Femur (tissue), 1 donor: Measurements from ENCODE around the gene DIS3.
"Not testable (repeated sequence)": the region's sequence is repeated elsewhere in the genome, so short reads cannot be mapped to it uniquely, and the experiment has no call there.

Experiments used
- DNase-seq: peaks from one replicate; pipeline ENCODE4 v3.0.0-alpha.2; 2017

DIS3 gene

GRCh38 chr13:72781451-72782439, at the start of gene DIS3, which contains the start of gene PIBF1:
Gene DIS3 (minus strand): TSS chr13:72781900. CDS start chr13:72781832, 68 bp downstream.
Gene PIBF1 (plus strand): TSS chr13:72782133. CDS start chr13:72783470, 1,337 bp downstream.
- DNase-seq = peak; percentile 99

- DNase-seq = no peak
These were observed 42.0 kb upstream of the DIS3 start for GRCh38 chr13:72823724-72824123.

- no peak for DNase-seq
These were observed 41.4 kb upstream of the DIS3 start for GRCh38 chr13:72823081-72823480.

GRCh38 chr13:72820898-72821279, 39.2 kb upstream of the DIS3 start:
- no peak for DNase-seq

- DNase-seq = no peak
These were observed 38.6 kb upstream of the DIS3 start for GRCh38 chr13:72820156-72820897.

GRCh38 chr13:72808917-72809500, 27.3 kb upstream of the DIS3 start:
- no peak for DNase-seq

GRCh38 chr13:72806514-72806913, 24.8 kb upstream of the DIS3 start:
- DNase-seq = not testable (repeated sequence)

GRCh38 chr13:72805676-72806346, 24.1 kb upstream of the DIS3 start:
- DNase-seq = no peak

- no peak for DNase-seq
These were observed 22.6 kb upstream of the DIS3 start for GRCh38 chr13:72804301-72804700.

- DNase-seq = no peak
These were observed 17.1 kb upstream of the DIS3 start for GRCh38 chr13:72798817-72799216.

GRCh38 chr13:72792640-72793039, 10.9 kb upstream of the DIS3 start:
- no peak for DNase-seq

- no peak for DNase-seq
These were observed 7.1 kb upstream of the DIS3 start for GRCh38 chr13:72788831-72789230.

GRCh38 chr13:72784679-72785078, 3.0 kb upstream of the DIS3 start:
- DNase-seq = not testable (repeated sequence)

- DNase-seq = peak; percentile 25
These were observed 1.0 kb upstream of the DIS3 start for GRCh38 chr13:72782717-72783116.

GRCh38 chr13:72774019-72774418, 7.7 kb downstream of the DIS3 start:
- DNase-seq = no peak

GRCh38 chr13:72763411-72763810, 18.3 kb downstream of the DIS3 start:
- no peak for DNase-seq

- DNase-seq = no peak
These were observed 21.5 kb downstream of the DIS3 start for GRCh38 chr13:72760189-72760588.

- no peak for DNase-seq
These were observed 23.7 kb downstream of the DIS3 start for GRCh38 chr13:72757792-72758535.

- no peak for DNase-seq
These were observed 27.6 kb downstream of the DIS3 start for GRCh38 chr13:72754111-72754510.

- DNase-seq = no peak
These were observed 30.5 kb downstream of the DIS3 start for GRCh38 chr13:72751220-72751619.

- no peak for DNase-seq
These were observed 36.4 kb downstream of the DIS3 start for GRCh38 chr13:72745260-72745659.

GRCh38 chr13:72740015-72740414, 41.7 kb downstream of the DIS3 start:
- DNase-seq = no peak
